HG02610 (cell line): Measurements from ENCODE around the gene BANP.
"Not testable (repeated sequence)": the region's sequence is repeated elsewhere in the genome, so short reads cannot be mapped to it uniquely, and the experiment has no call there.

Experiments used
- ATAC-seq: cut with Tn5 transposase; IDR thresholded peaks from one replicate; pipeline ENCODE4 v1.9.1; 2021; ENCODE audit warnings: mild to moderate bottlenecking, moderate library complexity; ENCODE audit not compliant: unreplicated experiment

The BANP gene

GRCh38 chr16:87926246-87927194, 24.7 kb upstream of the BANP start:
- ATAC-seq = no peak

DNA sequence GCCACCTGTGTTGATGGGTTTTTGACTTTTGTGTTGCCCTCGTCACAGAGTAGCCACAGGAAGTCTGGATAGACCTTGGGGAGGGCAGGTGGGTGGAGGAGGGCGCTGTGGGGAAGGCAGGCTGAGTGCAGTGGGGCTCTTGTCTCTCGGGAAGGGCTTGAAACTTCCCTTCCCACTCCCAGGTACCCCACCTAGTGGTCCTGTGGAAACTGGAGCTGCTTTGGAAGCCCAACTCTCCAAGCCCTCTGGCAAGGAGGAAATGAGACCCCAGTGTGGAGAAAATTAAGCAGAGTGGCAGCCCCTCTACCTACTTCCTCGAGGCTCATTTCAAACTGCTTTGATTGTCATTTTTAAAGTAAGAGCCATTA, 24.1 kb upstream of the BANP start:
- ATAC-seq = no peak

DNA sequence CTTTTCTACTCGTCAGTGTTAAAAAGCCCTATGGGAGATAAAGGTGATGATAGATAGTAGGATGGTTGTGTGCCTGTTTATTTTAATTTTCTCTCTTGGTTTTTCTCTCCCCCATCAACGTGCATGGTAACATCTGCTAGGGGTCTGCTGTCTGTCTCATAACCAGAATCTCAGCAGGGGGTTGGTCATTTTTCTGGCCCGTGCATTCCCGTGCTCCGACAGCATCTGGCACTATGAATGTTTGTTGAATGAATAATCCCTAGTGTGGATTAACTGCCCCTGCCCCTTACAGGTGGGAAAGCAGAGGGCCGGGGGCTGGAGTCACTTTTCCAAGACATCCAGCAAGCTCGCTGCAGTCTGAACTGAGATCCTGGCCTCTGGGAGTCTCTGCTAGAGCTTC, 21.2 kb upstream of the BANP start:
- no peak for ATAC-seq

DNA sequence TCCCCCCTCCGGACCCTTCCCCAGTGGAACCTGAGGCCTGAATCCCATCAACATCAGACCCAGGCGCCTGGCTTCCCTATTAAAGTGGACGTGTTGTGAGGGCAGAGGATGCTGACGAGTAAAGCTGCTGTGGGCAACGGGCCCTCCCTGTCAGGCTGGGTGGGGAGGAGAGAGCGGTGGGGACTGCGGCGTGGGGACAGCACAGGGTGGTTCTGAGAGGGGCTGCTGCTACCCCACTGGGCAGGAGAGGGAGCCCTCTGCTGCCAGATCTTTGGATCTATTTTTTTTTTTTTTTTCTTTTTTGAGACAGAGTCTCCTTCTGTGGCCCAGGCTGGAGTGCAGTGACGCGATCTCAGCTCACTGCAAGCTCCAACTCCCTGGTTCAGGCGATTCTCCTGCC, 20.8 kb upstream of the BANP start:
- no peak for ATAC-seq

DNA sequence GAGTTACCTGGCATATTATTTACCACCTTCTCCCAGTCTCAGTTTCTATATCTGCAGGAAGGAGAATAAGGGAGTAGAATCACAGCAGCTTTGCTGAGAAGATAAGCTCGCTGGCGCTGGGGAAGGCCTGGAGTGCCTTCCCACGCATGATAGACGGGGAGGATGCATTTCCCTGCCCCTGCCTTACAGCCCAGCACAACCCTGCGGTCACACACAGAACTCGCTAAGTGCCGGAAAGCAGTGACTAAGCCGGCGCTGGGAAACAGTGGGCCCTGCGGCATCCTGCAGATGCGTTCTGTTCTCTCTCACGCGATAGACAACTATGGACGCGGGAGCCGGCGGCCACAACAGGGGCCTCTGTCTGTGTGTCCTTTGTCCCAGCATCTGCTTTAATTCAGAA, 19.7 kb upstream of the BANP start:
- ATAC-seq = no peak

DNA sequence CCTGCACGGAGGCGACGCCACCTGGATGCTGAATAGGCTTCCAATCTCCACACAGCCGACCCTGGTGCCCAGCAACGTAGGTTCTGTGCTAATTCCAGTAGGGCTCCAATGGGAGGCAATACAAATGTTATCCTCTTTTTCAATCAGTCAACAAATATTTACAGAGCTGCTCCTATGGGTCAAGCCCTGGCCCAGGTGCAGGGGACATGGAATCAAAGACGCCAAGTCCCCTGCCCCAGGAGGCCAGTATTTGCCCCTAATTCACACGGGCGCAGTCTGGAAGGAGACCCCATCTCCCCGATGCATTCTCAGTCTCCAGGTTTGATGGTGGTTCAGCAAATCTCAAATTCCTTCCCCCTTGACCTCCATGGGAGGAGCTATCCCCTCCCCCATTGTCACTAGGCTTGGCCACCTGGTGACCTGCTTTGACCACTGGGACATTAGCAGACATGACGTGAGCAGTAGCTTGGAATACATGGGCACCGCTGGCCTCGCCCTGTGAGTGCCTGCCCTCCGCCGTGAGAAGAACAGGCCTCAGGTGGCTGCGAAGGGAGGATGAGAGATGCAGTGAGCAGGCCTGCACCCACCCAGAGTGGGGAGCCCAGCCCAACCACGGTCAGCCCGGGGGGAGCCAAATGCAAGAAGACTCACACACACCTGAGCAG, 18.6 kb upstream of the BANP start:
- ATAC-seq = not testable (repeated sequence)

GRCh38 chr16:87933140-87933495, 18.1 kb upstream of the BANP start:
- no peak for ATAC-seq

- ATAC-seq = not testable (repeated sequence)
Observed at GRCh38 chr16:87934752-87935425, 16.3 kb upstream of the BANP start.

- not testable (repeated sequence) for ATAC-seq
Observed at GRCh38 chr16:87936016-87936374, 15.2 kb upstream of the BANP start.

GRCh38 chr16:87936375-87937230, 14.6 kb upstream of the BANP start, which contains the start of gene CA5A:
CA5A (minus strand) TSS chr16:87936529; CDS start chr16:87936450, 79 bp downstream.
- ATAC-seq = no peak

DNA sequence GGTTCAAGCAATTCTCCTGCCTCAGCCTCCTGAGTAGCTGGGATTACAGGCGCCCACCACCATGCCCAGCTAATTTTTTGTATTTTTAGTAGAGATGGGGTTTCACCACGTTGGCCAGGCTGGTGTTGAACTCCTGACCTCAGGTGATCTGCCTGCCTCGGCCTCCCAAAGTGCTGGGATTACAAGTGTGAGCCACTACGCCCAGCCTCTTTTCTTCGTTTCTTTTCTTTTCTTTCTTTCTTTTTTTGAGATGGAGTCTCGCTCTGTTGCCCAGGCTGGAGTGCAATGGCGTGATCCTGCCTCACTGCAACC, 14.0 kb upstream of the BANP start:
- ATAC-seq = not testable (repeated sequence)

DNA sequence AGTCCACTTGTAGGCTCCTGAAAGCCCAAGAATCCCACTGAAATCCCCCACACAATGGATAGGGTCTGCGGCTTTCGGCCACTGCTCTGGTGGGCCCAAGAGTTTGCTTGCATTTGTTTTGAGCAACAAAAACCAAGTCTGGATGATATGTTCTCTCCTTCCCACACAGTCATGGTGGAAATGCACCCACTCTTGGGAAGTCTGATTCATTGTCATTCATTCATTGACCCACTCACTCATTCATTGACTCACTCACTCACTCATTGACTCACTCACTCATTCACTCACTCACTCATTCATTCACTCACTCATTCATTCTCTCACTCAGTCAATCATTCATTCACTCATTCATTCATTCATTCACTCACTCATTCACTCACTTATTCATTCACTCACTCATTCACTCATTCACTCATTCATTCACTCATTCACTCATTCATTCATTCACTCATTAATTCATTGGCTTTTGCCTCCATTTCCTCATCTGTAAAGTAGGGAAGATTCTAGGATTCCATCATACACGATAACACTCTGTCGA, 12.8 kb upstream of the BANP start:
- no peak for ATAC-seq

DNA sequence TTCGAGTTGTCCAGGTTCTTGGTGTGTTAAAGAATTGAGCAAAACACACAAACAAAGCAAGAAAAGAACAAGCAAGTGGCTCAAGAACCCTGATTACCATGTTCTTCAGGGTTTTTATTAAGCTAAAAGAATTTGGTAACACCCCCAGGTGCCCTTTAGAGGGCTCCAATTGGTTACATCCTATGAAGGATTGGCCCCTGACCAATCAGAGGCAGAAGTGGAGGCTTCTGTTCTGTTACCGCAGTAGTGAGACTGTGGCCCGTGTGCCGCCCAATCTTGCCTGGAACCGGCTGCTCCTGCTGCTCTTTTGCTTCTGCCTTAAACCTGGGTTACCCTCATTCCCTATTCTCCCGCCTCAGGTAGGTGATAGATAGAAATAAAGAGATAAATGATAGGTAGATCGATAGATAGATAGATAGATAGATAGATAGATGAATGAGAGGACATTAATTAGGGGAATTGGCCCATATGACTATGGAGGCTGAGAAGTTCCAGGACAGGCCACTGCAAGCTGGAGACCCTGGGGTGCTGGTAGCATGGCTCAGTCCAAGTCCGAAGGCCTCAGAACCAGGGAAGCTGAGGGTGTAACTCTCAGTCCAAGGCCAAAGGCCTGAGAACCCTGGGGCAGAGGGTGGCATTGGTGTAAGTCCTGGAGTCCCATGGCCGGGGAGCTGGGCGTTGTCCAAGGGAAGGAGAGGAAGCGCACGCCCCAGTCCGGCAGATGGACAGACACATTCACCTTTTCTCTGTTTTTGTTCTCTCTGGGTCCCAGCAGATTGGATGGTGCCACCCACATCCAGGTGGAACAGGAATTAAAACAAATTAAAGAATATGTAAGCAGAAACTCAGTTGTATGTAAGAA, 11.4 kb upstream of the BANP start:
- ATAC-seq = no peak

DNA sequence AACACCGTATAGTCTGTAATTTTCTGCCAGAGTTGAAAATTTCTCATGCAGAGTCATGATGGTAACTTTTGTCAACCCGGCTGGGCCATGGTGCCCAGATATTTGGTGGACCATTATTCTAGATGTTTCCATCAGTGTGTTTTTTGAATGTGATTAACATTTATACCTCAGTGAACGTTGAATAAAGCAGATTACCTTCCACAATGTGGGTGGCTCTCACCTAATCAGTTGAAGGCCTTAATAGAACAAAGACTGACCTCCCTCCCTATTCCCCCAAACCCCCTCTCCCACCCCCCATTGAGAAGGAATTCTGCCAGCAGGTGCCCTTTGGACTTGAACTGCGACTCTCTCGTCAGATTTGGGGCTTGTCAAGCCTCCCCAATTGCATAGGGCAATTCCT, 8.6 kb upstream of the BANP start:
- ATAC-seq = no peak

GRCh38 chr16:87945351-87946042, 5.7 kb upstream of the BANP start:
- ATAC-seq = no peak

- ATAC-seq = no peak
Observed at GRCh38 chr16:87946596-87947347, 4.5 kb upstream of the BANP start.

DNA sequence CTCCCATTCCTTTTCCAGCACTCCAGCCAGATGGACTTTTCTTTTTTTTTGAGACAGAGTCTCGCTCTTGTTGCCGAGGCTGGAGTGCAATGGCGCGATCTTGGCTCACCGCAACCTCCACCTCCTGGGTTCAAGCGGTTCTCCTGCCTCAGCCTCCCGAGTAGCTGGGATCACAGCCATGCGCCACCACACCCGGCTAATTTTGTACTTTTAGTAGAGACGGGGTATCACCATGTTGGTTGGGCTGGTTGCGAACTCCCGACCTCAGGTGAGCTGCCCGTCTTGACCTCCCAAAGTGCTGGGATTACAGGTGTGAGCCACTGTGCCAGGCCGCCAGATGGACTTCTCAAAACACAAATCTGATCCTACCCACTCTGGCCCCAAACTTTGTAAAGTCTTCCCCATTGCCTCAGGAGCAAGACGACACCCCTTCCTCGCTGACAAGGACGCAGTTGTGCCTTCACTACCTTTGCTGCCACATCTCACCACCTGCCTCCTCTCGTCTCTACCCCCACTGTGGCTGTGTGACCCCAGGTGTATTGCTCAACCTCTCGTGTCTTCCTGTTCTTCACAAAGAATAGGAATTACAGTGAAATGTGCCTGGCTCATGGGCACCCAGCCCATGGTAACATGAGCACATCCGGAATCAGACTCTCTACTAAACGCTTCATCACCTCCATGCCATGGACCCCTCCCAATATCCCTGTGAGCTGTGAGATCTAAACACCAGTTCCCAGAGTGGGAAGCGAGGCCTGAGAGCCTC, 3.7 kb upstream of the BANP start:
- no peak for ATAC-seq

DNA sequence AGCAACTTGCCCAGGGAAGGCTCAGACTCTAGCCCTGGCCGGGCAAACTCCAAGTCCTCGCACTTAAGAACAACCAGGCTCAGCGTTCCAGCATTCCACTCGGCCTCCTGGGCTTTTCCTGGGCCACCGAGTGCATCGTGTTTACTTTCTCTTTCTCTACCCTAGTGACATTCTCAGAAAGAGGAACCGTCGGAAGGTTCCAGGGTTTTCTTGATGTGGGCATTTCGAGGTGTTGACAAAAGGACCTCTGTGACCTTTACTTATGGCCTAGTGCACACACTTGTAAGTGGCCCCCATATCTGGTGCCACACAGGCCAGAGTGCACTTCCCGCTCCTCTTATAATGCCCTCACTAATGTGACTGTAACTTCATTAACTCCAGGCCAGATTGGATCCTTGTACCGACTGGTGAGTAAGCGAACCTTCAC, 3.1 kb upstream of the BANP start:
- ATAC-seq = no peak
